COLO668 (cell line): ENCODE measurements around the gene PLCB2.

Source experiments
- DNase-seq: peaks from one replicate; lab custom pipeline; 2025; ENCODE audit not compliant: unreplicated experiment; lab: John Stamatoyannopoulos, UW

PLCB2 gene

DNA sequence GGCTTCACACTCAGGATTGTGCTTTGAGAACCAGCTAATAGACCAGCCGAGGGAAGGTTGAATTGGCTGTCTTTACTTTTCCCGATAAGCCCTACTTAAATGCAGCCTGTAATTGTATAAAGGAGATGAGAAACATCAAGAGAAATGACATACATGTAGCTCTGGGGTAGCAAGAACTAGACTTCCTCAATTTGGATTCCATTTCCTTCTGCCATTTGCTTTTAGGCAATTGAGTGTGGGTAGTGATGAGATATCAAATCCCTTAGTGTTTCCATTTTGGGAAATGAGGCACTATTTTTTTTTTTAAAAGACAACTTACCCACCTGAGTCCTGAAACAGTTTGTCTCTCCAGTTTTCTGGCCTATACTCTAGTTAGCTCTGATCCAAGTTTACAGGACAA is 18.0 kb upstream of the PLCB2 start:
- DNase-seq: no peak

DNA sequence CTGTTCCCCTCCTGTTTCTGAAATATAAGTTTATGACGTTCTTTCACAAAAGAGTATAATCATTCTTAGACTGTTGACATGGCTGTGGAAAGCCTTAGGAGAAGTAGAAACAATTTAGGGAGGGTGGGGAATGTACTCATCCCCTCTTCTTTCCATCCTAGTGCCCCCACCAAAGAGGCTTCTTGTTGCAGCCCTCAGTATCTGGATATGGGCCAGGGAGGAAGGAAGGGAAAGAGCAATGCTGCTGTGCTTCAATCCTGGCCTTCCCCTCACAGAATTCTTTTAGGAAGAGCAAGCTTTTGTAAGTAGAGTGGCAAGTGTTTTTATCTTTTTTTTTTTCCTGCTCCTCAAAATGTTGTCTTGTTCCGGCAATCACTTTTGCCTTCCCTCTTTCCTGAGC is 17.5 kb upstream of the PLCB2 start:
- DNase-seq: no peak

DNA sequence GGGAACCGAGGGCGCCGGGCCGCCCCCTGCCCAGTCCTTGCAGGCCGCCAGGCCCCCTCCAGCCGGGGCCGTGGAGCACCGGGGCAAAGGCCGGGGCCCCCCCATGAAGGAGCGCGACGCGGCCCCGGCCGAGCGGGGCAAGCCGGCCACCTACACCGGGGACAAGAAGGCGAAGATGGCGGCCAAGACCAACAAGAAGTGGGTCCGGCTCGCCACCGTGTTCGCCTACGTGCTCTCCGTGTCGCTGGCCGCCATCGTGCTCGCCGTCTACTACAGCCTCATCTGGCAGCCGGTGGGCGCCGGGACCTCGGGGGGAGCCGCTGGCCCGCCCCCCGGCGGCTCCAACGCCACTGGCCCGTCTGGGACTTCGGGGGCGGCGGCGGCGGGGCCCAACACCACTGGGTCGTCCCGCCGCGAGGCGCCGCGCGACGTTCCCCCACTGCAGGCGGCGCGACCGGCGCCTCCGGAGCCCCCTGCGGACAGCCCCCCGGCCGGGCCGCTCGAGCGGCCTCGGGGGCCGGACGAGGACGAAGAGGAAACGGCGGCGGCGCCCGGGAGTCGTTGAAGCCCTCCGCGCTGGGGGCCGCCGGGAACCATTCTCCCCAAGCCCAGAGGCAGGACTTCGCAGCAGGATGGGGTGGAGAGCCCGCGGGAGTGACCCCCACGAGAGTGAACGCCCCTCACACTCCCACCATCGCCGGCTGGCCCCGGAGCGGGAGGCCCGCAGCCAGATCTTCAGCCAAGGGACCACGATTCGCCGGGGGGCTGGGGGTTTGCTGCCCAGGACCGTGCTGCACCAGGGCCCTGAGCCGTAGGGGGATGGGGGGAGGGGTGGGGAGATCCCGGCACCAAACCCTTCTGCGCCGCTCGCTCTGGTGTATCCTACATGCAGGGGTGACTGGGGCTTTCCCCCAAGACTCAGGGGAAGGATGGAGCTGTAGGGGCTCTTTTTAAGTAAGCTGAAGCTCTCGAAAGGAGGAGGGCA is 16.5 kb upstream of the PLCB2 start:
- DNase-seq: peak; percentile 51

DNA sequence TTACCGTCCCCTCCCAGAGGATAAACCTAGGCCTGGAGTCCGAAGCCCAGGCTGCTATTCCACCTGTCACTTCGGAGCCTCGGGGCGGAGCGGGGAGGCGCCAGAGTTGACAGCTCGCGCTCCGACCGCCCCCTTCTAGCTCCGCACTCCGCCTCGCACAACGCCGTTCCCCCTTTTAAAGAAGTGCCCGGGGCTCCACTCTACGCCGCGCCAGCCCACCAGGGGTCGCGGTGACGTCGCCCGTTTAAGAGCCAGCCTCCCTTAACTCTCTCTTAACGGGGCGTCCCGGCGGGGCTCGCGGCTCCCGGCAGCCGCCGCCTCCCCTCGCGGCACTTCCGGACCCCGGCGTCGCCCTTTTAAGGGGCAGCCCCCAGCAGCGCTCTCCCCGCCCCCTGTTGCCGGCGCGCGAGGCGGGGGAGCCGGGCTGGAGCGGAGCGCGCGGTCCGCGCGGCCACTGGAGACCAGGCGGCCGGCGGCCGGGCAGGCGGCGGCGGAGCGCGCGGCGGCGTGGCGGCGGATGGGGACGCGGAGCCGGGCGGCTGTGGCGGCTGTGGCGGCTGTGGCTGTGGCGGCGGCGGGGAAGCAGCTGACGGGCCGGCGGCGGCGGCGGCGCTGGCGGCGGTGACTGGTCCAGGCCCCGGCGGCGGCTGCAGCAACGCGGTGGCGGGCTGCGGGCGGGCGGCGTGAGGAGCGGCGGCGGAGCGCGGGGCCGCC is 15.7 kb upstream of the PLCB2 start, which contains the start of gene INAFM2:
Gene INAFM2 (plus strand): TSS at position 454 of the 714 bp plus-strand sequence. CDS start 364 bp downstream, outside the sequence.
- peak; percentile 98 for DNase-seq

DNA sequence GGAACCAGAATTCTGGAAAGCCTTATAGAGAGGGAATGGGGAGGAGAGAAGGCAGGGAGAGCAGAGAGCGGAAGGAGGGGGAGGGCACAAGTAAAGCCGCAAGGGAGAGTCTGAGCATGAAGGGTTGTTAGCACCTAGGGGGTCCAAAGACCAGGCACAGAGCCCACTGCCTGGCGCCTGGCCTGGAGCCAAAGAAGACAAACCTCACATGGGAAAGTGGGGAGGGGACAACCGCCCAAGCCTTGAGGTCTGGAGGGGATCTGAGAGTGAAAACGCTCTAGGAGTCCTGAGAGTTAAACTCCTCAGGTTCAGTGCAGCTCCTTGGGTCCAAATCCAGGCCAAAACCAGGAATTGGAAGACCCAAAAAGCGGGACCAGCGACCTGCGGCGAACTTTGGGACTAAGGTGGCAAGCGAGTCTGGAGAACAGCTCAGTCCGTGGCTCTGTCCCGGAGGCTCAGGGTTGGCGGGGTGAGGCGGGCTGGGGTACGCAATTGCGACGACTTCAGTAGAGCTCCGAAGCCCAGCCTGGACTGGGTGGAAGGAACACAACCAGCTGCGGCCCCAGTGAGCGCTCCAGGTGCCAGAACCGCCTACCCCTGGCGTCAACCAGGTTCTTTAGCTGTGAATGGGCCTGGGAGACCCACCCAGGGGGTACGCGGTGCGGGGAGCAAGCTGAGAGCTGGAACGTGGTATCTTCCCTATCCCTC is 14.9 kb upstream of the PLCB2 start:
- no peak for DNase-seq

DNA sequence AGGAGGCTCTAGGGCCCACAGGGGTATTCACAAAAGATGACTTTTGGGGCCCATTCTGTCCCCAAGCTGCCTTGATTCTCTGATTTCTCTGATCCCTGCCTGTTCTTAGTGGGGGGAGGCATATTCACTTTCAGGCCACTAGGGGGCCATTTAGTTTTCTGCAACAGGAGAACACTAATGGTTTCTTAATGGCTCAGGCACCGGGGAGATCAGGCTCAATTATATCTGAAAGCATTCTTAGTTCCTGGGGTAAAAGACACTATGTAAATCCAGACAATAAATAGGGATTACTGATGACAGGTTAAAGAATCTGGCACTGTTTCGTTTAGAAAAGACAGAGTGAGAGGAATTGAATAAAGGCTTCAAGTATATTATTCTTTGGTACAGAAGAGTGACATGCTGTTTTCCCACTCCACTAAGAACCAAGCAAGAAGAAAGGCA is 13.2 kb upstream of the PLCB2 start:
- DNase-seq: peak; percentile 44

DNA sequence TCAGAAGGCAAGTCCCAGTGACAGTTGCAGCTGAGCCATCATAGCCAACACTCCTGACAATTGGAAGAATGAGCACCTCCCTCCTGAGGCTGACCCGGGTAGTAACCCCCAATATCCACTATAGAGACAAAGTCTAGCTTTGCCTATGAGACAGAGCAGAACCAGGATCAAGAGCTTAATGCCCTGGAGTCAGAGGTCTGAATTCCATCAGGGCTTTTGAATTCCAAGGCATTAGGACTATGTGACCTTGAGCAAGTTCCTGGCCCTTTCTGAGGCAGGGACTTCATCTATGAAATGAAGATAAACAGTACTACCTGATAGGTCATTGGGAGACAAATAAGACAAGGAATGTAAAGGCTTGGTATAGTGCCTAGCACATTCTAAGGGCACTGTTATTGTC is 12.7 kb upstream of the PLCB2 start:
- DNase-seq: no peak

DNA sequence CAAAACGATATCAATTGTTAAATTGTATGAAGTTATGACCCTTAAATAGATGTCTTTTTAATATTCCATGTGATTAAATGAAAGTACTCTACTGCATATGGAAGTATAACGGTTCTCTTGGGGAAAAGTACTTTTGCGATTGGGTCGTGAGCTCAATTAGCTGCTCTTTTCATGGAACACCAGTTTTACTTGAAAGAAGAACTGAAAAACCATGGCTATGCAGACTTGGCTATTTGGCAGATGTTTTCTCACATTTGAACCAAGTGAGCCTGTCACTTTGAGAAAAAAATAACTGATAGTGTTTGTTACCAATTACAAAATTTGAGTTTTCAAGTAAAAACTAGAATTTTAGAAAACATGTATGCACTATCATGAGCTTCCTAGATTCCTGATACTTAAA is 9.8 kb upstream of the PLCB2 start:
- no peak for DNase-seq

DNA sequence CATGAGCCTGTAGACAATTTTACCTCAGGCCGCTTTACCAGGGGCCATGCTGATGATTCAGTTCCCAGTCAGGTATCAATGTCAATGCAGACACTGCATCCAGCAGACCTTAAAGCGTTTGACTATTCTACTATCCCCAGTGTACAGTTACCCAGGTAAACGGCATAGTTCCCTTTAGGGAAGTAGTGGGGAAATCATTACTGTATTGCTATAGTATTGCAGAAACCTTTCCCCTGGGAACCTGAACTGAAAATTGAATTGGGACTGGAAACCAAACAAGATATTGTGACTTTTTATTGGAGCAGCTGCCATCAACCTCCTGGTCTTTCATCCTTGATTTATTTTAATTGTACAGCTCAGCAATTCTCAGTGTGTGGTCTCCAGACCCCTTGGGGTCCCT is 9.2 kb upstream of the PLCB2 start:
- DNase-seq: no peak

DNA sequence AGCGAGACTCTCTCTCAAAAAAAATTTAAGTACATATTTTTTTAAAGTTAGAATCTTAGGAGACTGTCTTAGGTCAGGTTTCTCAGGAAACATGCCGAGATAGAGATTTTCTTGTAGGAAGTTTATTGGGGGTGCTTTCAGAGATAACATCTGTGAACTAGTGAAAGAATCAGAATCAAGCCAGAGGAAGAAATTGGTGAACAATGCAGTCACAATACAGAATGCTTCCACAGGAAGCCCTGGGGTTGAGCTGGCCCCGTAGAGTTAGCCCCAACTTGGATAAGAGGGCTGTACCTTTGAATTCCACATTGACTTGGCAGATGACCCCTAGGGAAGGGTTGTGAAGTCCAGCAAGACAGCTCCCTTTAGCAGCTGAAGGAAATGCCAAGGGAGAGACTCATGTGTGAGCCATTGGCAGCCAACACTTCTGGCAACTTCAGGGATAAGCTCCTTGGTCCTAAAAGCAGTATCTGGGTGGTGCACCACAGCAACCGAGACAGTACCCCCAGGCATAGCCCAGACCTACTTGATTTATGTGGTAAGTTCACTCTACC is 7.1 kb upstream of the PLCB2 start:
- no peak for DNase-seq

DNA sequence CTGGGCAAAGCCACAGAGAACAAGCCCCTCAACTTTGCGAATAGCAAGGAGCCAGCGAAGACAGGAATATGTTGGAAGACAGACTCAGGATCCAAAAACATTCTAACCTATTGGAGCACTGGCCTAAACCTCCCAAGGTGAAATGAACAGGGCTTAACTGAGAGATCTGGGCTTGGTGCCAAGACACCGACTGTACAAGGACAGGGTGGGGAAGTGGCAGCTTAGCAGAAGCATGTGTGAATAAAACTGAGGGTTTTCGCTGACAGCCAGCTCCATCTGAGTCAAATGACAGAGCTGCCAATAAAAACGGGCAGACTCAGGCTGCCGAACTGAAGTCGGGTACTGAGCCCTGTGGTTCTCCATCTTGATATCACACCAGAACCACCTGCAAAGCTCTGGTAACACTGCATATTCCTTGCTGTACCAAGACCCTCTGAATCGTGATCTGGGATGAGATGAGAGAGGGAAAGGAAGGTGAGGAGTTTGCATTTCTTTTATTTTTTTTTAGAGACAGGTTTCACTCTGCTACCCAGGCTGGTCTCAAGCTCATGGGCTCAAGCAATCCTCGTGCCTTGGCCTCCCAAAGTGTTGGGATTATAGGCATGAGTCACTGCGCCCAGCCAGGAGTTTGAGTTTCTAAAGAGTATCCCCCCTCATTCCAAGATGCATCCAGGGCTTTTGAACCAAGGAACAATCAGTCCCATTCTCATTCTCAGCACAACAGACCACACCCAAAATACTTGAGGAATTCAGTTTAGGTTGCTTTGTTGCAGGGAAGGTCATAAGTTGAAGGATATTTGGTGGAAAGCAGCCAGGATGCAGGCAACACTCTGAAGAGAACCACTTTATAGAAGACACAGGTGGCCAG is 6.0 kb upstream of the PLCB2 start:
- DNase-seq: peak; percentile 80

DNA sequence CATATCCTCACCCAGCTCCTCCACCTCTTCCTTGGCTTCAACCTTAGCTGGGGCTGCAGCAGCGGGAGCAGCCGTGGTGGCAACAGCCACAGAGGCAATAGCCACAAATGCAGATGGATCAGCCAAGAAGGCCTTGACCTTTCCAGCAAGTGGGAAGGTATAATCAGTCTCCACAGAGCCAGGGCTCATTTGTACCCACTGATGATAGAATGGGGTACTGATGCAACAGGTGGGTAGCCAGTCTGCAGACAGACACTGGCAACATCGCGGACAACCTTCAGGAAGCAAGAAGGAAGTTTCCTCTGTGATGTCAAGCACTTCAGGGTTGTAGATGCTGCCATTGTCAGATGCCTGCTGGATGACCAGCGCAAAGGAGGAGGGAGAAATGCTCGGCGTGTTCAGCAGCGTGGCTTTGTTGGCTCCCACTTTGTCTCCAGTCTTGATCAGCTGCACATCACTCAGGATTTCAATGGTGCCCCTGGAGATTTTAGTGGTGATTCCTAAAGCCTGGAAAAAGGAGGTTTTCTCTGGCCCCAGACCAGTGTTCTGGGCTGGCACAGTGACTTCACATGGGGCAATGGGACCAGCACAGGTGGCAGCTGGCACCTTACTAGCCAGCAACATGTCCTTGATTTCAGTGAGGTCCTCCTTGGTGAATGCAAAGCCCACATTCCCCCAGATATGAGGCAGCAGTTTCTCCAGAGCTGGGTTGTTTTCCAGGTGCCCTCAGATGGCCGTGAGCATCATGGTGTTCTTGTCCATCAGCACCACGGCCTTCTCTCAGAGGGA is 4.8 kb upstream of the PLCB2 start:
- no peak for DNase-seq

DNA sequence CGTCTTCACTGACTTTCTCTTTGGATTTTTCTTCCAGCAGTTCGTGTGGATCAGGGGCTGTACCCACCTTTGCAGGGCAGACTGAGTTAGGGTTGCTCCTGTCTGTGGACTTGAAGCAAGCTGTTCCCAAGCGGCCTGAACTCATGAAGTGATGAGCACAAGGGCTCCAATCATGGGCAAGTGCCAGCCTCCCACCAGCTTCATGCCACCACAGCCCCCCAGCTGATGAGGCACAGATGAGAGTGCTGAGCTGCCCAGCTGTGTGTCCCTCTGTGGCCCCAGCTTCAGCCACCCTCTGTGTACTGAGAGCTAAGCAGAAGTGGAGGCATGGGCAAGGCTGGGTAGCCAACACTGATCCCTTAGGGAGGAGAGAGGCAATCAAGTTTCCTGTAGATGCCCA is 3.3 kb upstream of the PLCB2 start:
- DNase-seq: no peak

DNA sequence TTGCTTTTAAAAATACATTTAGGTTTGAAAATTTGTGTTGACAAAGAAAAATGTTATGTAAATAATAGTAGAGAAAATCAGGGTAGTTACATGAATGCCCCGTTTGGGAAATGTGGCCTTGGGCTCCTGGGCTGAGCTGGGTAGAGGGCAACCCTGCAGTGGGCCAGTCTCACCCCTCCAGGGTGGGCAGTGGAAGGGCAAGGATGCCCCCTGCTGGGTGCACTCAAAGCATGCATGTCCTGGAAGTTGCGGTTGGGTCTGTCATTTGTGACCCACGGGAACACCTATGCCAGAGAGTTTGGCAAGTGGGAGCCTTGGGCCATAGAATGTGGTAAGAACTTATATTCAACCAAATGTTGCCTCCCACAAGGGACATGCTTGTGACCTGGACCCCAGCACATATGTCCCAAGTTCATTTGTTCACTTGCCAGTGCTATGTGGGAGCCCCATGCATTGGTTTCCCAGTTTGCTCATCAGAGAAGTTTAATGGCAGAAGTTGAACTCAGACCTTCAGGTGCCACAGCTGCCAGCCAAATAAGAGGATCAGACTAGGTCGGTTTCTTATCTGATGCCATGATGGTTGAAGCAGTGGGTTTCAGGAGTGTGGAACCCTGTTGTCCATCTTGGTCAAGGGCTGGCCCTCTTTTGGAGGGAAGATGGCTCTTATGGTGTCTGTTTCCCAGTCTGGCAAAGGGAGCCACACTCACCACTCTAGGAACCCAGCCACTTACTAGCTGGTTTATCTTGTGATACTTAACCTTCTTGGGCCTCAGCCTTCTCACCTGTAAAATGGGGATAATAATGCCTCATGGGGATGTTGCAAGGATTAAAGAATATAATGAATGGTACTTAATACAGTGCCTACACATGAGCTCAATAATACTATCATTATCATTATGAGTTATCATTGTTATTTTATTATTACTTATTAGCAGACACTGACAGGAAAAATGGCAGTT is 2.5 kb upstream of the PLCB2 start:
- peak; percentile 55 for DNase-seq

DNA sequence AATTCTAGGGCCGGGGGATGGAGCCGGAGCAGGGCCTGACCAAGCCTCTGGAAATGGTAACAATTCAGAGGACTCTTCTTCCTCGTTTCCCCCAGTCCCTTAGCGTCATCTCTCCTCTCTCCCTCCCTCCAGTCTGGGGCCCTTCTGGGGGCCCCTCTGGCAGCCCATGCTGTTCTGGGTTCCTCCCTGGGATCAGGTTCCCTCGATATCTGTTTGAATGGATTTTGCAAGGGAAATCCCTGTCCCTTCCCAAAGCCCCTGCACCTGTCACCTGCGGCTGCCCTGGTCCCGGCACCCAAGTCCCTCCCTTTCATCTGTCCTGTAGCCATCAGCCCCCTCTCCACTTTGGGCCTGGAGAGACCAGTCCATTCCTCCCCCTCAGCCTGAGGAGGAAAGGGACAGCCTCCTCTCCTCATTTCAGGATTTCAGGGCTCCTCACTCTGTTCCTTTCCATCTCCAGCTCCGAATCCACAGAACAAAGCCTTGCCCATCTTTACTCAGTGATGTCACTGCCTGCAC is 1.7 kb upstream of the PLCB2 start:
- DNase-seq: no peak

DNA sequence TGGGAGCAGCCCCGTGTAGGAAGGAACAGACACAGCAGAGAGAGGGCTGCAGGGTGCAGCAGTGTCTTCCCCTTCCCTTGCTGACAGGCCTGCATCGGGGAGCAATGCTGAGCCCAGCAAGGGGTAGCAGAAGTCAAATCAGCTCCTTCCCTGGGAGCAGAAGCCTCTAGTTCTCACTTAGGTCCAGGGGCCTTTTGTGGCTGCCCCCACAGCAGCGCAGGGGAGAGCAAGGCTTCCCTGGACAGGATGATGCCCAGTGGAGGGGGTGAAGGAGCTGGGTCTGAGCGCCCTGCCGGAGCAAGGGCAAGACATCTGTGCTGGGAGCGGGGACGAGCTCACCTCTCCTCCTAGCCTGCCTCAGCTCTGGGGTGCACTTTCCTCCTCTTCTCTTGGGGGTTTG is 827 bp downstream of the PLCB2 start:
- DNase-seq: no peak

DNA sequence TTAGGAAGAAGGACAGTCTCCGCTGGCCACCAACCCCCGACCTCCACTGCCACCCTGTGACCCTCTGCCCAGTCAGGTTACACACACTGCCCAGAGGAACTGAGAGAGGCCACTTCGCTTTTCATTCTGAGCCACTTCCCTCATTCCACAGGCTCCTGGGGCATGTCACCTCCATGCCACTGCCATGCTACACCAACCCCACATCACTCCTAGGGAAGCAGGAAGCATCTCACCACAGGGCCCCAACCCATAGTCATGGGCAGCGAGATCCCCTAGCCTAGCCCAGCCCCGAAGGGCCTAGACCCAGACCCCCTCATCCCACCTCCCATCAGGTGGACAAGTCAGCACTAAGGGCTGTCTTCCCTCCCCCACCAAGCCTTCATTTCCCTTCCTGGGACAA is 1.4 kb downstream of the PLCB2 start:
- no peak for DNase-seq

DNA sequence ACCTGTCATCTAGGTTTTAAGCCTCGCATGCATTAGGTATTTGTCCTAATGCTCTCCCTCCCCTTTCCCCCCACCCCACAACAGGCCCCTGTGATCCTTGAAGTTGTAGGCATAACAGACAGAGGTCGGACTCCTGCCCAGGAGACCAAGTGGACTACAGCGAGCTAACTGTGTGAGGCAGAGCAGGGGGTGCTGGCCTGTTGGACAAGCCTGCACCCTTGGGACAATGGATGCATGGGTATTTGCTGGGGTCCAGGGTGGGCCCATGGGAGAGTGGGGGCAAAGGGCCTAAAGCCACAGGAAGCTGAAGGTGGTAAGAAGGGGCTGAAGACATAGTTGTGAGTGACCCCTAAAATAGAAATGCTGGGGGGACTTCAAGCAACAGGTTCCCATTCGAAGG is 2.5 kb downstream of the PLCB2 start:
- no peak for DNase-seq
